ENCODE data around the gene KLHL42.

- TF ChIP-seq CTCF (conservative IDR thresholded peaks at IDR 0.05; ENCODE audit: low read depth, low read length) = no peak
- no peak for TF ChIP-seq EZH2phosphoT487 (IDR thresholded peaks at IDR 0.05; ENCODE audit: borderline replicate concordance, low read length)
- TF ChIP-seq EZH2 (IDR thresholded peaks at IDR 0.05; ENCODE audit: low read length, unreplicated experiment) = no peak
Measured at GRCh38 chr12:27822076-27822712, 42.2 kb downstream of the KLHL42 start.

Data from PC-3 (cell line).